Neural cell (in vitro differentiated cells): ENCODE measurements around the gene SIRT4. TPM values are rescaled to one million over a fixed set of nuclear protein-coding genes. Genes with fewer than 3 reads are reported as not detected.

Experiments used
- H2AFZ ChIP-seq: fragments of 200-600, 300-800 bp; sonication (generic), shearing (Covaris generic); 2 replicates; pipeline ENCODE4 v1.6.0; 2014; ENCODE audit warnings: low read depth, mild to moderate bottlenecking, antibody characterized with exemption, low read length, moderate library complexity
- H3F3A ChIP-seq: fragments of 200-600 bp; shearing (Covaris generic); 2 replicates; pipeline ENCODE4 v1.6.1; 2016; ENCODE audit warnings: mild to moderate bottlenecking, moderate library complexity, mixed read lengths, antibody characterized with exemption, low read length; ENCODE audit not compliant: insufficient read depth, poor library complexity, severe bottlenecking
- H3K27ac ChIP-seq: fragments of 200-600, 300-800 bp; sonication (generic), shearing (Covaris generic); 2 replicates; pipeline ENCODE4 v1.5.1; 2014; ENCODE audit warnings: mild to moderate bottlenecking, low read length, moderate library complexity
- H3K27me3 ChIP-seq: fragments of 300-800, 200-600 bp; sonication (generic), shearing (Covaris generic); 2 replicates; pipeline ENCODE4 v1.6.0; 2014; ENCODE audit warnings: mild to moderate bottlenecking, low read depth, low read length, moderate library complexity; ENCODE audit not compliant: insufficient read depth
- H3K36me3 ChIP-seq: fragments of 300-800, 200-600 bp; sonication (generic), shearing (Covaris generic); 2 replicates; pipeline ENCODE4 v1.5.1; 2014; ENCODE audit warnings: mild to moderate bottlenecking, antibody characterized with exemption, low read length, moderate library complexity; ENCODE audit not compliant: insufficient read depth
- H3K4me2 ChIP-seq: fragments of 300-800, 200-600 bp; sonication (generic), shearing (Covaris generic); 2 replicates; pipeline ENCODE4 v1.6.0; 2014; ENCODE audit warnings: mild to moderate bottlenecking, low read length
- H3K4me3 ChIP-seq: fragments of 300-800, 200-600 bp; sonication (generic), shearing (Covaris generic); 2 replicates; pipeline ENCODE4 v1.5.1; 2014; ENCODE audit warnings: mild to moderate bottlenecking, low read length, moderate library complexity
- H3K79me2 ChIP-seq: fragments of 200-600 bp; shearing (Covaris generic); replicated peaks from 2 replicates; pipeline ENCODE4 v1.6.0; 2014; ENCODE audit warnings: mild to moderate bottlenecking, low read length, moderate library complexity; ENCODE audit not compliant: insufficient read depth
- H3K9ac ChIP-seq: fragments of 300-800, 200-600 bp; sonication (generic), shearing (Covaris generic); 2 replicates; pipeline ENCODE4 v1.6.1; 2016; ENCODE audit warnings: mild to moderate bottlenecking, low read length, mixed read lengths
- H3K9me2 ChIP-seq: fragments of 200-600 bp; shearing (Covaris generic); 2 replicates; pipeline ENCODE4 v1.6.1; 2016; ENCODE audit warnings: mild to moderate bottlenecking, low read length, mixed read lengths; ENCODE audit not compliant: insufficient read depth
- H3K9me3 ChIP-seq: fragments of 200-600, 300-800 bp; sonication (generic), shearing (Covaris generic); 2 replicates; pipeline ENCODE4 v1.6.1; 2016; ENCODE audit warnings: mild to moderate bottlenecking, mixed run types, low read length, moderate library complexity, mixed read lengths
- H4K20me1 ChIP-seq: fragments of 200-600 bp; shearing (Covaris generic); 2 replicates; pipeline ENCODE4 v1.6.1; 2016; ENCODE audit warnings: mild to moderate bottlenecking, mixed run types; ENCODE audit not compliant: insufficient read depth
- EP300 ChIP-seq: fragments of 450-650 bp; conservative IDR thresholded peaks from 2 replicates; pipeline ENCODE4 v1.6.1; 2014; ENCODE audit warnings: antibody characterized with exemption, mild to moderate bottlenecking, moderate library complexity; ENCODE audit not compliant: poor library complexity, severe bottlenecking
- EZH2 ChIP-seq: fragments of 200-600, 300-800 bp; shearing (Covaris generic), sonication (generic); IDR thresholded peaks from 2 replicates; pipeline ENCODE4 v1.6.1; 2014; ENCODE audit warnings: antibody characterized with exemption, low read length, borderline replicate concordance, mild to moderate bottlenecking; ENCODE audit not compliant: insufficient read depth, poor library complexity, severe bottlenecking
- MXI1 ChIP-seq: fragments of 450-650 bp; conservative IDR thresholded peaks from 2 replicates; pipeline ENCODE4 v1.6.1; 2014; ENCODE audit warnings: antibody characterized with exemption, mild to moderate bottlenecking; ENCODE audit not compliant: poor library complexity, severe bottlenecking
- POLR2AphosphoS5 ChIP-seq: IDR thresholded peaks from 2 replicates; pipeline ENCODE4 v1.6.1; 2012
- RAD21 ChIP-seq: fragments of 450-650 bp; conservative IDR thresholded peaks from 2 replicates; pipeline ENCODE4 v1.6.1; 2014; ENCODE audit warnings: antibody characterized with exemption, mild to moderate bottlenecking, moderate library complexity
- SMC3 ChIP-seq: fragments of 450-650 bp; conservative IDR thresholded peaks from 2 replicates; pipeline ENCODE4 v1.6.1; 2014; ENCODE audit warnings: antibody characterized with exemption, mild to moderate bottlenecking, moderate library complexity; ENCODE audit not compliant: poor library complexity
- TAF1 ChIP-seq: IDR thresholded peaks from 2 replicates; pipeline ENCODE4 v1.6.1; 2012; ENCODE audit warnings: low read depth
- polyA plus RNA-seq: library from polyadenylated mRNA; depleted of rRNA; stranded (reverse); fragments of >200 nt; gene quantifications from 2 replicates; pipeline ENCODE4 v1.2.3, GENCODE V29; 2014
- TF ChIP-seq, protein P1 (sequence below): fragments of 450-650 bp; IDR thresholded peaks from 2 replicates; pipeline ENCODE4 v1.5.1; 2014; ENCODE audit warnings: antibody characterized with exemption, mild to moderate bottlenecking, moderate library complexity; ENCODE audit not compliant: poor library complexity, severe bottlenecking
- TF ChIP-seq, protein P2 (sequence below): IDR thresholded peaks from 2 replicates; pipeline ENCODE4 v1.6.1; 2012; ENCODE audit warnings: borderline replicate concordance

The SIRT4 gene
- polyA plus RNA-seq, 1 donor from 2014 or later: 9.7 TPM

DNA sequence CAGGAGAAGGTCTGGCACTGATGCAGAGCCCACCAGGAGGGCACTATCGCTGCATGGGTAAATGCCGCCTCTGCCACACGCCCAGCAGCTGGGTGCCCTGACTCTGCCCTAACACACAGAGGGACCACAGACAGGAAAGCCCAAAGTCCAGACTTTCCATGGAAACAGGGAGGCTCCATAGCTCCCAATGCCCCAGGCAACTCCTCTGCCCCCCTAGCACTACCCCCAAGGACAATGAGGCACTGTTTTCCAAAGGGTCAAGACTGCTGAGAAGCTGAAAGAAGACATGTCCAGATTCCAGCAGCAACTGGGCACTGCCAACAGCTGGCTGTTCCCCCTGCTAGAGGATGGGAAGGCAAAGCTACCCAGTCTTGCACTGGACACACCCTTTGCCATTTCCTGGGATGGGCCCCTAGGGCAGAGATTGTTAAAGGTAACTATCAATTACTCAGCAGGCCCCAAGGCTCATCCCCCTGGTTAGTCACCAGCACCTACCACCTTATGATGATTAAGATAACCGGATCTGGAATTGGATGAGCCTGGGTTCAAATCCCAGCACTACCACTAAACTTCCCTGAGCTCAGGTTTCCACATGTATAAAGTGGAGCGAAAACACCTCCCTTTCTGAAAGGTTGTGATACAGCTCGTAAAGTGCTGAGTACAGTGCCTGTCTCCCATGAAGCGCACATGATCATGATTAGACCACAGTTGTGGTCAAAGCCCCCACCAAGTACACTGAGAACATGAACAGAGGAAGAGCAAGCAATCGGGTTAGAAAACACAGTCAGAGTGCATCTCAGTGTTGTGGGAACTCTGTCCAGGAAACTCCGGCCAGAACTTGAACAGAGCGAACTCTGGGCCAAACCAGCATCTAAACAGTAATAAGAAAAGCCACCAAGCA lies 39.9 kb upstream of the SIRT4 start:
- H3K27me3 ChIP-seq: no peaks in the 10 kb centered on the region
- H4K20me1 ChIP-seq: no peaks in the 10 kb centered on the region
- no peaks in the 10 kb centered on the region for H3F3A ChIP-seq
- TF ChIP-seq RAD21: no peak
- no peak for TF ChIP-seq MXI1
- TF ChIP-seq EP300: no peak
- TF ChIP-seq POLR2AphosphoS5: no peak
- no peak for TF ChIP-seq SMC3
- no peak for TF ChIP-seq EZH2
- TF ChIP-seq, protein P1, sequence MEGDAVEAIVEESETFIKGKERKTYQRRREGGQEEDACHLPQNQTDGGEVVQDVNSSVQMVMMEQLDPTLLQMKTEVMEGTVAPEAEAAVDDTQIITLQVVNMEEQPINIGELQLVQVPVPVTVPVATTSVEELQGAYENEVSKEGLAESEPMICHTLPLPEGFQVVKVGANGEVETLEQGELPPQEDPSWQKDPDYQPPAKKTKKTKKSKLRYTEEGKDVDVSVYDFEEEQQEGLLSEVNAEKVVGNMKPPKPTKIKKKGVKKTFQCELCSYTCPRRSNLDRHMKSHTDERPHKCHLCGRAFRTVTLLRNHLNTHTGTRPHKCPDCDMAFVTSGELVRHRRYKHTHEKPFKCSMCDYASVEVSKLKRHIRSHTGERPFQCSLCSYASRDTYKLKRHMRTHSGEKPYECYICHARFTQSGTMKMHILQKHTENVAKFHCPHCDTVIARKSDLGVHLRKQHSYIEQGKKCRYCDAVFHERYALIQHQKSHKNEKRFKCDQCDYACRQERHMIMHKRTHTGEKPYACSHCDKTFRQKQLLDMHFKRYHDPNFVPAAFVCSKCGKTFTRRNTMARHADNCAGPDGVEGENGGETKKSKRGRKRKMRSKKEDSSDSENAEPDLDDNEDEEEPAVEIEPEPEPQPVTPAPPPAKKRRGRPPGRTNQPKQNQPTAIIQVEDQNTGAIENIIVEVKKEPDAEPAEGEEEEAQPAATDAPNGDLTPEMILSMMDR: no peak
- TF ChIP-seq TAF1: no peak
- no peak overlapping the region for H2AFZ ChIP-seq
- H3K36me3 ChIP-seq: no peaks in the 10 kb centered on the region
- no peaks in the 10 kb centered on the region for H3K9me2 ChIP-seq
- H3K27ac ChIP-seq: no peak overlapping the region
- H3K79me2 ChIP-seq: no peaks in the 10 kb centered on the region
- no peak overlapping the region for H3K4me2 ChIP-seq
- H3K9ac ChIP-seq: no peak overlapping the region
- no peak overlapping the region for H3K4me3 ChIP-seq
- no peaks in the 10 kb centered on the region for H3K9me3 ChIP-seq

DNA sequence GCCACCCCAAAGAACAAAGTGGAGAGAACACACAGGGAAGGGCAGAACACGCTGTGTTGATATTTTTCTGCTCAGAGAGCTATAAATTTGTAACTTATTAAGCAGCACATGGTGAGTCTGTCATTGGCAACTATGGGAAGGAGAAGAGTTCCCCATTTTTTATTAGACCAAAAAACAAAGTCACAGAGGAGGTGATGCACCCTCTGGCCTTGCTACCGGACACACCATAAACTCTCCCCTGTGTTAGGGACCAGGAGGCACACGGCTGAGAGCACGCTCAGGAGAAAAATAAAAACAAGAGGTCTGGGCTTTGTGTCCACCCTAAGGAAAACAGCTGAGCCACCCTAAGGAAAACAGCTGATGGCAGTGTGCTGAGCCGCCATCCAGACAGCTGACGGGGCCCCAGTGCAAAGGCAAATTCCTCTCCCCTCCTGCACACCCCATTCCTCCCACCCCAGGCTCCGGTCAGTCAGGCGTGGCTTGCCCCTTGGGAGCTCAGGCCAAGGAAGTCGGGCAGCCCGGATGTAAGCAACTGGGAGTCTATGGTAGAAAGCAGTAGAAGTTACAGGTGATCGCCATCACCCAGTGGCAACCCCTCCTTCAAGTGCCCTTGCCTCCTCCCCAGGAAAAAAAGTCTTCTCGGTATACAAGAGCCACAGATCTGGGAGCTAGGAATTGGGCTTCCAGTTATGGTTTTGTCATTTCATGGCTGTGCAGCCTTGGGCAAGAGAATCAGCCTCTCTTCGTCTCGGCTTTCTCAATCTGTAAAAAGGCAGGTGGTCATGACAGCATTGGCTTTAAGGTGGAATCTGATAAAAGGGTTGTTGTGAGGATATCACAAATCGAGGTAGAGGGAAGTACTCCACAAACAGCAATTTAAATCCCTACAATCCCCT lies 39.0 kb upstream of the SIRT4 start:
- no peaks in the 10 kb centered on the region for H3K9me3 ChIP-seq
- H3K79me2 ChIP-seq: no peaks in the 10 kb centered on the region
- no peak overlapping the region for H3K27ac ChIP-seq
- no peaks in the 10 kb centered on the region for H4K20me1 ChIP-seq
- TF ChIP-seq EZH2 (no peak), EP300 (no peak), SMC3 (no peak), MXI1 (no peak), TAF1 (no peak), RAD21 (no peak), POLR2AphosphoS5 (no peak)
- TF ChIP-seq, protein P1: no peak
- TF ChIP-seq, protein P2, sequence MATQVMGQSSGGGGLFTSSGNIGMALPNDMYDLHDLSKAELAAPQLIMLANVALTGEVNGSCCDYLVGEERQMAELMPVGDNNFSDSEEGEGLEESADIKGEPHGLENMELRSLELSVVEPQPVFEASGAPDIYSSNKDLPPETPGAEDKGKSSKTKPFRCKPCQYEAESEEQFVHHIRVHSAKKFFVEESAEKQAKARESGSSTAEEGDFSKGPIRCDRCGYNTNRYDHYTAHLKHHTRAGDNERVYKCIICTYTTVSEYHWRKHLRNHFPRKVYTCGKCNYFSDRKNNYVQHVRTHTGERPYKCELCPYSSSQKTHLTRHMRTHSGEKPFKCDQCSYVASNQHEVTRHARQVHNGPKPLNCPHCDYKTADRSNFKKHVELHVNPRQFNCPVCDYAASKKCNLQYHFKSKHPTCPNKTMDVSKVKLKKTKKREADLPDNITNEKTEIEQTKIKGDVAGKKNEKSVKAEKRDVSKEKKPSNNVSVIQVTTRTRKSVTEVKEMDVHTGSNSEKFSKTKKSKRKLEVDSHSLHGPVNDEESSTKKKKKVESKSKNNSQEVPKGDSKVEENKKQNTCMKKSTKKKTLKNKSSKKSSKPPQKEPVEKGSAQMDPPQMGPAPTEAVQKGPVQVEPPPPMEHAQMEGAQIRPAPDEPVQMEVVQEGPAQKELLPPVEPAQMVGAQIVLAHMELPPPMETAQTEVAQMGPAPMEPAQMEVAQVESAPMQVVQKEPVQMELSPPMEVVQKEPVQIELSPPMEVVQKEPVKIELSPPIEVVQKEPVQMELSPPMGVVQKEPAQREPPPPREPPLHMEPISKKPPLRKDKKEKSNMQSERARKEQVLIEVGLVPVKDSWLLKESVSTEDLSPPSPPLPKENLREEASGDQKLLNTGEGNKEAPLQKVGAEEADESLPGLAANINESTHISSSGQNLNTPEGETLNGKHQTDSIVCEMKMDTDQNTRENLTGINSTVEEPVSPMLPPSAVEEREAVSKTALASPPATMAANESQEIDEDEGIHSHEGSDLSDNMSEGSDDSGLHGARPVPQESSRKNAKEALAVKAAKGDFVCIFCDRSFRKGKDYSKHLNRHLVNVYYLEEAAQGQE: no peak
- H3F3A ChIP-seq: no peaks in the 10 kb centered on the region
- H3K36me3 ChIP-seq: no peaks in the 10 kb centered on the region
- no peak overlapping the region for H2AFZ ChIP-seq
- no peak overlapping the region for H3K4me2 ChIP-seq
- no peaks in the 10 kb centered on the region for H3K27me3 ChIP-seq
- no peak overlapping the region for H3K4me3 ChIP-seq
- no peak overlapping the region for H3K9ac ChIP-seq
- H3K9me2 ChIP-seq: no peaks in the 10 kb centered on the region
